ENCODE measurements around the gene SIK3.

DNA sequence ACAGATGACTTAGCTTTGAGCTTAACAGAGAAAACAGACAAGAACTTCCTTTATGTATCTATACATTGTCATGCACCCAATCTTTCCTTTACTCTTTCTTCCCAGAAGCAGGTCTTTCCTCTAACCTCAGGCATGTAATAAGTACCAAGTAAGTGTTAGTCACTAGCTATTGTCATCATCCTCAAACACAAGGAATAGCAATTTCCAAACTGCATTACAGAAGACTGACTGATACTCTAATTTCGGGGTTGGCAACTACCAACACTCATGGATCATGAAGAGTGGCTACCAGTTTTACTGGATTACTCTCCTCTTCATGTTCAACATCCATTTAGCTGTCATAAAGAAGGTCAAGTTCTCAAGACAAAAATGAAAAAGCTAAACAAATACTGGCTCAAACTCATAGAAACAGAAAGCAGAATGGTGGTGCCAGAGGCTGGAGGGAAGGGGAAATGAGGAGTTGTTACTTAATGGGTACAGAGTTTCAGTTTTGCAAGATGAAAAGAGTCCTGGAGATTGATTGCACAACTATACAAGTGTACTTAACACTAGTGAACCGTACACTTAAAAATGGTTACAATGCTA, 111.6 kb downstream of the SIK3 start:
- TF ChIP-seq, protein P1, sequence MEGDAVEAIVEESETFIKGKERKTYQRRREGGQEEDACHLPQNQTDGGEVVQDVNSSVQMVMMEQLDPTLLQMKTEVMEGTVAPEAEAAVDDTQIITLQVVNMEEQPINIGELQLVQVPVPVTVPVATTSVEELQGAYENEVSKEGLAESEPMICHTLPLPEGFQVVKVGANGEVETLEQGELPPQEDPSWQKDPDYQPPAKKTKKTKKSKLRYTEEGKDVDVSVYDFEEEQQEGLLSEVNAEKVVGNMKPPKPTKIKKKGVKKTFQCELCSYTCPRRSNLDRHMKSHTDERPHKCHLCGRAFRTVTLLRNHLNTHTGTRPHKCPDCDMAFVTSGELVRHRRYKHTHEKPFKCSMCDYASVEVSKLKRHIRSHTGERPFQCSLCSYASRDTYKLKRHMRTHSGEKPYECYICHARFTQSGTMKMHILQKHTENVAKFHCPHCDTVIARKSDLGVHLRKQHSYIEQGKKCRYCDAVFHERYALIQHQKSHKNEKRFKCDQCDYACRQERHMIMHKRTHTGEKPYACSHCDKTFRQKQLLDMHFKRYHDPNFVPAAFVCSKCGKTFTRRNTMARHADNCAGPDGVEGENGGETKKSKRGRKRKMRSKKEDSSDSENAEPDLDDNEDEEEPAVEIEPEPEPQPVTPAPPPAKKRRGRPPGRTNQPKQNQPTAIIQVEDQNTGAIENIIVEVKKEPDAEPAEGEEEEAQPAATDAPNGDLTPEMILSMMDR (IDR thresholded peaks at IDR 0.05), result no peak
- TF ChIP-seq POLR2A (IDR thresholded peaks at IDR 0.05), result no peak
